HG03175 (cell line): ENCODE data around the gene SLC35F4.
"Not testable (repeated sequence)": the region's sequence is repeated elsewhere in the genome, so short reads cannot be mapped to it uniquely, and the experiment has no call there.

Source experiments
- ATAC-seq: cut with Tn5 transposase; IDR thresholded peaks from one replicate; pipeline ENCODE4 v1.9.1; 2021; ENCODE audit warnings: mild to moderate bottlenecking, moderate library complexity; ENCODE audit not compliant: unreplicated experiment

SLC35F4 gene

DNA sequence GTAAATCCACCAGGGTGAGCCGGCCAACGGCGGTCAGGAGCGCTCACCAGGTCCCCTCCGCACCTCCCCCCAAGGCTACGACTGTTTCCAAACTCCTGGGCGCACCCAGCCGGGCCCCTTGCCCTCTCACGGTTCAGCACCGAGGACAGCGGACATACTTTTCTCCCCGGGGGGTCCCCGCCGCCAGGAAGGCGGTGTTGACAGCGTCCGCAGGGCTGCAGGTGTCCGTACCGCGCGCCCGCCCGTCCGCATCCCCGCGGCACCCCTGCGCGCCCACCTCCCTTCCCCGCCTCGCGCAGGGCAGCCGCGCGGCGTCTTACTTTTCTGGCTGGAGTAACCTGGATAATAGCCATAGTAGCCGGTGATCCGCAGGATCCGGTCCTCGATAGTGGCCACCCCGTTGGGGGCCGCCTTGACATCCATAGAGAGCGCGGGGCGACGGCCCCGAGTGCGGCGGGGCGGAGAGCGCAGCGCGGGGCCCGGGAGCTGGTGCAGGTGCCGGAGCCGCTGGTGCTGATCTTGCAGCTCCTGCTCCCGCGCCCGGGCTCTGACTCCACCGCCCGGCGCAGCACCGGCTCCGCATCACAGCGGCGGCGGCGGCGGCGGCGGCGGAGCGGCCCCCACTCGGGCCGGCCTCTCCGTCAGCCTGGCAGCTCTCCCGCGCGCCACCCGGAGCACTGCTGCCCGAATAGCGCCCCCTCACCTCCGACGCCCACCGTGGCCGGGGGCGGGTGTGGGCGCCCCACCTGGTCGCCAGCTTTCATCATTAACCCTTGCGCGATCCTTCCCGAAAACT is at the start of gene SLC35F4:
TSS of gene SLC35F4 (minus strand) at position 690 of the 796 bp plus-strand sequence.
- ATAC-seq = no peak

DNA sequence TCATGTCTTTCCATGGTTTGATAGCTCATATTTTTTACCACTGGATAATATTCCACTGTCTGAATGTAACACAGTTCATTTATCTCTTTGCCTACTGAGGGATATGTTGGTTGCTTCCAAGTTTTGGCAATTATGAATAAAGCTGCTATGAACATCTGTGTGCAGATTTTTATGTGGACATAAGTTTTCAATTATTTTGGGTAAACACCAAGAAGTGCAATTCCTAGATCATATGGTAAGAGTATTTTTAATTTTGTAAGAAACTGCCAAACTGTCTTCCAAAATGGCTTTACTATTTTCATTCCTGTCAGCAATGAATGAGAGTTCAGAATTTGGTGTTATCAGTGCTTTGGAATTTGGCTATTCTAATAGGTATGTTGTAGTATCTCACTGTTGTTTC is 43.7 kb upstream of the SLC35F4 start:
- ATAC-seq = no peak

DNA sequence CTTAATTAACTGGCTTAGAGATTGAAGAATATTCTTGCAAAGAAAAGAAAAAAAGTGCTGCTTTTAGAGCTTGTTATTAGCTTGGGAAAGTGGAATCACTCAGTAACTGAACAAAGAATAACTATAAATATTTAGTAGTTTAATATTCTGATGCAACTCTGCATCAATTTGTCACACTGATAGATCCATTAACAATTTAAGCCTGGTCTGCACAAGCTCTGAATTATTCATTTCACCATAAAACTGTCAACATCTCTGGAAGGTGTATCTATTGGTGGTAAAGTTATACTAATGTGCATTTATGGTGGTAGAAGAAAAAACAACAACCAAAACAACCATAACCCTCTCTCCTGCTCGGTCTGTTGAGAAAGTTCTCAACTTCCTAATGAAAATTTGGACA is 38.1 kb upstream of the SLC35F4 start:
- no peak for ATAC-seq

DNA sequence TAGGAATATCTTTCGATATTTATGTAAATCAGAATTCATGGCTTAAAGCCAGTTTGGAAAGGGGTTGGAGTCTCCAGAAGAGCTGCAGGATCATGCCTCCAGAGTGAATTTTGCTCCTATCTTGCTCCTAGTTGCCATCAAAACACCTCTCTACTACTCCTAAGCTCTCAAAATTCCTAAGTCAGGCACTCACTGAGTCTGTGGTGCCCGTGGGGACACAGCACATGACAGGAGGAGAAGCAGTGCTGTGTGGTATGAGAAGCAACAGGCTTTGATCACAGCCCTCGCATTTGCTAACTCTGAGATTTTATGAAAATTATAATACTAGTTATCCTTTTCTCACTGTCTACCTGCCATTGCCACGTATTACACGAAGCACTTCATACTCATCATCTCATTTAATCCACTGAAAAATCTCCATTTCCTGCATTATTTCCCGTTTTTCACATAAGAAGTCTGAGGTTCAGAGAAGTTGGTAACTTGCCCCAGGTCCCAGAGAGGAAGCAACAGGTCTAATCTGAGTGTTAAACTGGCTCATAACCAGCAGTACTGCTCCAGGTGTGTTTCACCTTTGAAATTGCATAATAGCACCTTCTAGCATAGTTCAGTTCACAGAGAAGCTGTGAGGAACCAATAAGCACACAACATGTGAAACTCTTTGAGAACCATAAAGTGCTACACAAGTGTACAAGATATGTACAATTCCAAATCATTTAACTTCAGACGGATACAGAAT is 33.1 kb upstream of the SLC35F4 start:
- no peak for ATAC-seq

DNA sequence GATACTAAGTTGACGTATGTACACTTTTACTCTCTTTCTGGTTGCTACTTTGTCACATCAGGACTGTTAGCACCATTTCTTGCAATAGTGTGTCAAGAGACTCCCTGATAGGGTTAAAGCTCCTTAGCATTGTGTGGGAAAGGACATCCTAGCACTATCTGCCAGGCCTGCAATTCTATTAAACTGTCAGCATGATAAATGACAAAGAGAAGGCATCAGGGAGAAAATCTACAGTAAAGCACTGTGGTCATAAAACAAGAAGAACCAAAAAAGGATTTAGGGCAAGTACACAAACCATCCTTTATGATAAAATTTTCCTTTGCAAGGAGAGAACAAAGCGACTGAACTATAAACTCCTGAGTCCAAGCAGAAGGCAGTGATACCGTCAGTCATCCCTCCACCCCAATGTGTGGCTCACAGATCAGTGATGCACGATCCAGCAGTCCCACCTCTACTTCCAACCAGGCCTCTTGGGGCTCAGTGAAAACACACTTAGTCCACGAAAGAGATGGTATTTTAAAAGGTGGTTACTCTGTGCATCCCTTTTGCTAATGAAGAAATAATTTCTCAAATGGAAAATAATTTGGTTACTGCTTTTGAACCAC is 31.4 kb upstream of the SLC35F4 start:
- no peak for ATAC-seq

DNA sequence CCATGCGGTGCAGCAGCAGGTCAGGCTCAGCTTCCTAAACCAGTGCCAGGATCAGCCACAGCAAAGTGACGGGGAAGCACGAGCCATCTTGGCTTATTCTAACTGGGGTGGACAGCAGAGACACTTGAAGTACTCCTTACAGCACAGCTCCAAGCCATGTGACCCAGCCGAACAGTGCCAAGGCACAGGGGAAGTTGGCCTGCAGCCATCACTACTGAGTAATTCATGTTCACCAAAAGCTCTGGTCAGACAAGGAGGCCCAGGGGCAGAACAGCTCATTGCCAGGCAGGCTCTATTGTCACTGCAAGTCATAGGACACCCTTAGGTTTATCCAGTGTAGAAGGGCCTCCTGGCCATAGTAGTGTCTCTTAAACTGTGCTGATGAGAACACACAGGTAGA is 23.4 kb upstream of the SLC35F4 start:
- ATAC-seq = no peak

DNA sequence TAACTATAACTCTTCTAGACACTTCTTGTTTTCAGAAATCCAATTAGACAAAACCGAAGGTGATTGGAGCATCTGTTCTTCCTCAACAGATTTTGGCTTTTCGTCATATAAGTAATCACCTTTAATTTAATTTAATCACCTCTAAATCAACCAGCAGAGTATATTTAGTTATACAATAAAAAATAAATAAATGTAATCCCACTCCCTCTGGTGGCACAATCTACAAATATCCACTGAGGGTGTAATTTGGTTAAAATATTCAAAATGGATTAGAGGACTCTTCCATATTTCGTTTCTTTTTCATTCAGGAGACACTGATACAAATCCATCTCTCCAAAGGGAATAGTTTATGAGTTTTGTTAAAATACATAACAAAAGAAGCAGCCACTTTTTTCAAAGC is 18.3 kb upstream of the SLC35F4 start:
- no peak for ATAC-seq

DNA sequence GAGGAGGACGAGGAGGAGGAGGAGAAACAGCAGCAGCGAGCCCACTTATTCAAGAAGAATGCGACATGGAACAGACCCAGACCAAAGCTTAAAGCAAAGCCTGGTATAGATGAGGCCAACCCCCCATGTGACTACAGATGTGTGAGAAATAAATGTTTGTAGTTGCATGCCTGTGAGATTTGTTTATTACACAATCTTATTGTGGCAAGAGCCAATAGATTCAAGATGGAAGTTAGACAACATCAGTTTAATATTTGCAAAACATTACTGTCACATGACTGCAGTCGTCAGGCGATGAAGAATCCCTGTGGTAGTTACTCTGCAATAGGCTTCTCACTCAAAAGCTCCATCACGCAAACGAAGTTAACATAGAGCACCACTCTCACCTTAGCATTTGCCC is 17.2 kb upstream of the SLC35F4 start:
- ATAC-seq = no peak

DNA sequence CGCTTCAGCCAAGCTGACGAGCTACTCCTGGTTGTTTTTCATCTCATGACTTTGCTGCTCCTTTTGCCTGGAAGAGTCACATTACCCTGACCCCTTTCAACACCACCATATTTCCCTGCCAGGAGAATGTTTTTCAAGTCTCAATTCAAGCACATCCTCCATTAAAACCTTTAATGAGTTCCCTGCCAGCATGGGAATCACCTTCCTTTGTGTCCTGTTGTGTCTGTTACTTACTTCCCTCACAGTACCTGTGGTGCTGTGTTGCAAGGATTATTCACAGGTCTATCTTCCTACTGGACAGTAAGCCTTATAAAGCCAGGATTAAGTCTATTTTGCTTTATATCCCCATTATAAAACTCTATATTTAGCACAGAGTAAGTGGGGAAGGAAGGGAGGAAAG is 13.6 kb upstream of the SLC35F4 start:
- ATAC-seq = no peak

DNA sequence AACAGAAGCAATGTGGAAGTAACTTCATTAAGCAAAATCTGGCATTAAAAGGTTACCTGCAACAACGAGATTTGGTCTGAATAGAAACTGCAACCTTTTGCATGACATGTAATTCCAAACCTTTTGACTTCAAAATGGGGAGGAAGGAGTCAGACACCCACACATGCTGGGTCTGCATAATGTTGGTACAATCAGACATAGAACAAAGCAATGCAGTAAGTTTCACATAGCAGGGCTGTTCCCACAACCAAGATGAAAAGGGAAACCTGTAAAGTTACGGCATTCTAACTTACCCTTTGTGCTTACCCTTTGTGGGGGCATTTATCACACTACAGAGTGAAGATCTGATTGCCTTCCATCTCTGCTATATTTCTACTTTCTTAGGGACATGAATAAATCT is 10.1 kb upstream of the SLC35F4 start:
- no peak for ATAC-seq

DNA sequence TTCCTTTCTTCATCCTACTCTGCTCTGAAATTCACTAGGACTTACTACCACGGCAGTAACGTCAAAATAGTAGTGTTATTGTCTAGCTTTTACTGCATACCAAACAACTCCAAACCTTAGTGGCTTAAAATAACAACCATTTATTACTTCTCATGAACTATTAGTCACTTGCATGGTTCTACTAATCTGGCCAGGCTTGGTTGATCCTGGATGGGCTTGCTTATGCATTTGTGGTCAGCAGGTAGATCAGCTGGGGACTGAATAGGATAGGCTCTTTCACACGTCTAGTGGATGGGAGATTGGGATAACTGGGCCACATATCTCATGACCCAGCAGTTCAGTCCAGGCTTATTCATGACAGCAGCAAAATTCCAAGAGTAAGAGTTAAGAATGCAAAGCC is 9.4 kb upstream of the SLC35F4 start:
- no peak for ATAC-seq

DNA sequence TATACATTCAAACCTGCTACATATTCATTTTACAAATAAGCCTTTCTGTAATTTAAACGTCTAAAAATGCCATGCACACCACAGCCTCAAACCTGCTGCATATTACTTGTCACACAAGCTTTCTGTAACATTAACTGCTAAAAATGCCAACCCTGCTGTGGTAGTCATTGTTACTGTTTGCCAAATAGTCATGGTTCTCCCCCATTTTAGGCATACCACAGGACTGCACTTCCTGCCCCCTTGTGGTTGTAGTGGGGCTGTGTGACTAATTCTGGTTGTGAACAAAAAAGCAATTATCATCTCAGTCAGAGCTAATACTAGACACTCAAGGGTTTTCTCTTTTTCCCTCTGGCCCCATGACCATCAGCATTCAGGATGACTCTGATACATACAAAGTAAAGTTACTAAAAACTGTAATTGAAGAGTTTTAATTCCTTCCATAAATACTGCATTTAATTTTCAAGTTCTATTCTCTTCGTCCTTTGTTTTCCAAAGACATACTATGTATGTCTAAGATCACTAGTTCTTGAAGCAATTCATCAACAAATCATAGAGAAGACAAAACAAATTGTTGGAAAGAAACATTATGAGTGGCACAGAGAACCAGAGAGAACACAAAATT is 5.7 kb upstream of the SLC35F4 start:
- ATAC-seq = peak; percentile 92

DNA sequence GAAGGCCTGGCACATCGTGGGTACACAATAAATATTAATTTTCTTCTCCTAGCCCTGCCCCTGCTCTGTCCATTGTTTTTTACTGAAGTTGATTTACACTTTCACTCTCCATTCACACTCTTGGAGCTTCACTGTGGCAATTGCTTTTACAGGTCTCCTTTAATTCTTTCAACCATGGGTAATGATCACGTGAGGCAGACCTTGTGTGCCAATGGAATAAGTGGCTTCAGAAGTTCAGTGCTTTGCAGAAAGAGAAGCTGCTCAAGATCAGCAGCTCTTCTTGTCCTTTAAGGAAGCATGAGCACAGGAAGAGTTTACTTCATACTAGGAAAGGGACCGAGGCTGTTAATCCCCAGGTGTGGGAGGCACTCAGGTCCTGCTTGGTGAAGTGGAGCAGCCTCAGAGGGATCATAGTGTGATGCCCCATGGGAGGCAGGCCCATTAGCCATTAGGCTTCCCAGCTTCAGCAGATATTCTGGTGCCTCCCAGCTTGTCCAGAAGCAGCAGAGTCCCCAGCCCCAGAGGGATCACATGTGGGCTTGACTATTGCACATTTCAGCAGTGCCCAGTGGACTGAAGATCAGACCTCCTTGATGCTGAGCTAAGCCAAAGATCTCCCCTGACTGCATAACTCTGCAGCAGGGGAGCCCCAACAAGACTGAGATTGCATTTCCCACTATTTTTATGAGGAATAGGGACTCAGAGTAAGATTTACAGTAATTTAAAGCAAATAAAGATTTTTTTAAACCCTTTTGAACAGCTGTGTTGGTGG is 5.0 kb upstream of the SLC35F4 start:
- ATAC-seq = no peak

DNA sequence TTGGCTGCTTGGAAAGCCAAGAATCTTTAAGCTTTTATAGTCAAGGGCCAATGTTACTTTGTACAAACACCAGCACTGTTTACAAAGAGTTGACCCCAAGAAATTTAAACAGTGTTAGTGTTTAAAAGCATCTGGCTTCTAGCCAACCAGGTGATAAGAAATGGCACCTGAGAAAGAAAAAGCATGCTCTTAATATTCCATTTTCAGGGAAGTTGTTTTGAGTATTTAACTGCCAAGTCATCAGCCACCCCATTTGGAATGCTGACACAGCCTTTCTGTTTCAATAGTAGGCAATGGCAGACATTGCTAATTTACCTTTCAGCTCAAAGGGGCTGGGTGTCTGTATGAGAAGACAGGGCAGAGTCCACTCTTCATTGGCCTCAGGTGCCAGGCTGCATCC is 3.7 kb upstream of the SLC35F4 start:
- ATAC-seq = no peak

DNA sequence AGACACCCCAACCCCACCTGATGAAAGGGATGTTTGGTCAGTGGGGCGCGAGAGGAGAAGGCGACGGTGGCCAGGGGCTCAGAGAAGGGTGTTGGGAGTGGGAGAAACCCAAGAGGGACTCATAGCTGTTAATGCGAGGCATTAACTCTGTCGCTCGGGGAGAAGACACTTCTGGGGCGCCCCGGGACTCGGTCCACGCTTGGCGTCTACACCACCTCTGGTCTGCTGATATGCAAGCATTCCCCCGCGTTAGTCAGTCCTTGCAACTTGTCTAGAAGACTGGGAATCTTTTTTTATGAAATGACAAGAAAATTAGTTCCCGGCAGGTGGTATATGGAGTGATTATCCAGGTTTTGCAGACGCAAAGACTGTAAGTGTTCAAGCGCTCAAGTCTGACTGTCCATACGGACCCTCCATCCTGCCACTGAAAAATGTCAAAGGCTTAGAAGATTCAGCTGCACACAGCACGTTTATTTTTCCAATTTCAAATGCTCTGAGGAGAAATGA is 360 bp upstream of the SLC35F4 start:
- no peak for ATAC-seq

DNA sequence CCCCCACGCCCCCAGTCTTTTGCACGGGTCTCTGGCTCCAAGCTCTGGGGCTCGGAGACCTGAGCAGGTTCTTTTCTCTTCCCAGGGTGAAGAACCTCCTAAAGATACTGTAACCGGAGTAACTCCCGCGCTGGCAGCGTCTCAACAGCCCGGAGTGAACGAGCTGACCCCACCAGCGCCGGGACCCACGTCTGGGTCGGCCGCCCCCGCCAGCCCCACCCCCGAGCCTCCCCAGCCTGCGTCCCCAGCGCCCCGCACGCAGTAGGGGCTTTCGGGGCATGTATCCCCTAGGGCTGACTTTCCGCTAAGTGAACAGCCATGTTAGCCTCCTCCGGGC is 858 bp downstream of the SLC35F4 start:
- ATAC-seq = no peak

DNA sequence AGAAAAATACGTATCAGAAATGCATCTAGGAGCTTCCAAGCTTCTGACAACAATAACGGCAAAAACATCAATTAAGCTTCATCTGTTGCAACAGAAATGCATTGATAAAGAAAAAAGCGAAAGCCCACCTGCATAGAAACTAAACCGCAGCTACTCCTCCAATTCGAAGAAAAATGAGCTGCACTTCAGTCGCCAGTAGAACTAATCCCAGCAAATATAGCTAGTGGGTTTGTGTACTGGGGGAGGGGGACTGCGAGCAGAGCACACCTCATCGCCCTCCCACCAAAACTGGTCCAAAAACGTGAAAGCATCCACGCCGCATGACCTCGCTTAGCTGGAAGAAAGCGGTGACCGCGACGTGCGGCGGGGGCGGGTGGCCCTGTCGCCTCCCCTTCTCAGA is 1.2 kb downstream of the SLC35F4 start:
- ATAC-seq = no peak

DNA sequence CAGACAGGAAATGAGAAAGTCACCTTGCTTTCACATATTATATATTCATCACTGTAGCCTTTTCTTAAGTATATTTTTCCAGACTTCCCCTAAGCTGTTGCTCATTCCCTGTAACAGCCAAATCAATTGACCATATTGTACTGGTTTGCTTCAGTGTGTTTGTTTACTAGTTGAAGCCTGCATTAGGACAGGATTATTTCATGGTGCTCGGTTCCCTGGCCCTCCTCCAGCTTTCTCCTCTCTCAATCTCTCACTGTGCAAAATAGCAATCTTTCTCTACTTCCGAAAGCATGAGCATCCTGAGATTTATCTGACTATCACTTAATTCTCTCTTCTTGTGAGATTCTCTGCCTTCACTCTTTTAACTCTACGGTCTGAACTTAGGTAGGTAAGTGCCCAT is 2.4 kb downstream of the SLC35F4 start:
- ATAC-seq = no peak

DNA sequence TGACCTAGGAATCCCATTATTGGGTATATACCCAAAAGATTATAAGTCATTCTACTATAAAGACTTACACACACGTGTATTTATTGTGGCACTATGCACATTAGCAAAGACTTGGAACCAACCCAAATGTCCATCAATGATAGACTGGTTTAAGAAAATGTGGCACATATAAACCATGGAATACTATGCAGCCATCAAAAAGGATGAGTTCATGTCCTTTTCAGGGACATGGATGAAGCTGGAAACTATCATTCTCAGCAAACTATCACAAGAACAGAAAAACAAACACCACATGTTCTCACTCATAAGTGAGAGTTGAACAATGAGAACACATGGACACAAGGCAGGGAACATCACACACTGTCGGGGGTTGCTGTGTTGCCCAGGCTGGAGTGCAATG is 10.2 kb downstream of the SLC35F4 start:
- ATAC-seq = not testable (repeated sequence)

DNA sequence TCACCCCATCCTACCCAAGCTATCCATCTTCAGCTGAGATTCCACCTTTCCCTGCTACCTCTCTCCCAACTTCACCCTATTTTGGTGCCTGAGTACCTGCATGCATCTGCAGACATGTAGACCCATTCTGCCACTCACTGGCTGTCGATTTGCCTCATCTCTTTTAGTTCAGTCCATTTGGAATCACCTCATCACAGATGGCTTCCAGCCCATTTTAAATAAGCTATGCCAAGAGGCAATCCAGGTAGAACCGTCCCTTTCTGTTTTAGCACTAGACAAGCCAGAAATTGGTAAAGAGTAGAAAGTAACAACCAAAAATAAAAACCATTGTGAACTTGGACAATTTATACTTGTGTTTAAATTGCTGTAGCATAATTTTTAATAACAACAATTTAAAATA is 11.3 kb downstream of the SLC35F4 start:
- no peak for ATAC-seq

DNA sequence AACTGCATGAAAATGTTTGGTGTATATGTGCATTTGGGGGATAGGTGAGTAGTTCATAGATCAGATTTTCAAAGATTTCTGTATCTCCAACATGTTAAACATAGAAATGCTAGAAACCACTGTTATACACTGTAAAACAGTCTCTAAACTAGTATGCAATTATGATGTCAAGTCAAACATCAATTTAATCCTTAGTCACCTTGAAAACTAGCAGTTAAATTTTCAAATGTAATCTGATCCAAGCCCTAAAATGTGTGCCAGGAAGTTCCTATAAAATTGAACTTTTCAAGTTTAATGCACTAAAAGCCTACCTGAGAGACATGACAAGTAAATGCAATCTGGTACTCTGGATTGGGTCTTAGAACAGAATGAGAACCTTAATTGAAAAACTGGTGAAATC is 14.5 kb downstream of the SLC35F4 start:
- ATAC-seq = no peak
